Measurements from ENCODE around the gene TIMP4.

The TIMP4 gene

DNA sequence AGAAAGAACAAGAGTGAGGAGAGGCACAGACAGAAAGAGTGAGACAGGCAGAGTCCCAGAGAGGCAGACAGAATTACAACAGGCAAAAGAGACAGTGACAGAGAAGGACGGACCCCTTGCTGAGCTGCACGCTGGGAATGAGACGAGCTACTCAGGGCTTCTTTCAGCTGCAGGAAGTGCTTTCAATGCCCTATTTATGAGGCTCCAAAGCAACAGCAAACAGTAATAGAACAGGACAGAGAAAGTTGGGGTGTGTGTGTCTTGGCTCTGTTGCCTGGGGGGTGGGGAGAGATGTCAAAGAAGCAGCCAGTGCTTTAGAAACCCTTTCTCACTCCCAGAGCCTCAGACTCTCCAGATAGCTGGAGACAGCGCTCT, 502 bp upstream of the TIMP4 start:
- TF ChIP-seq ZFX (IDR thresholded peaks at IDR 0.05; ENCODE audit: borderline replicate concordance): no peak
- TF ChIP-seq, protein P1, sequence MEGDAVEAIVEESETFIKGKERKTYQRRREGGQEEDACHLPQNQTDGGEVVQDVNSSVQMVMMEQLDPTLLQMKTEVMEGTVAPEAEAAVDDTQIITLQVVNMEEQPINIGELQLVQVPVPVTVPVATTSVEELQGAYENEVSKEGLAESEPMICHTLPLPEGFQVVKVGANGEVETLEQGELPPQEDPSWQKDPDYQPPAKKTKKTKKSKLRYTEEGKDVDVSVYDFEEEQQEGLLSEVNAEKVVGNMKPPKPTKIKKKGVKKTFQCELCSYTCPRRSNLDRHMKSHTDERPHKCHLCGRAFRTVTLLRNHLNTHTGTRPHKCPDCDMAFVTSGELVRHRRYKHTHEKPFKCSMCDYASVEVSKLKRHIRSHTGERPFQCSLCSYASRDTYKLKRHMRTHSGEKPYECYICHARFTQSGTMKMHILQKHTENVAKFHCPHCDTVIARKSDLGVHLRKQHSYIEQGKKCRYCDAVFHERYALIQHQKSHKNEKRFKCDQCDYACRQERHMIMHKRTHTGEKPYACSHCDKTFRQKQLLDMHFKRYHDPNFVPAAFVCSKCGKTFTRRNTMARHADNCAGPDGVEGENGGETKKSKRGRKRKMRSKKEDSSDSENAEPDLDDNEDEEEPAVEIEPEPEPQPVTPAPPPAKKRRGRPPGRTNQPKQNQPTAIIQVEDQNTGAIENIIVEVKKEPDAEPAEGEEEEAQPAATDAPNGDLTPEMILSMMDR (IDR thresholded peaks at IDR 0.05): no peak
- no peak overlapping the region for H3K27ac ChIP-seq

DNA sequence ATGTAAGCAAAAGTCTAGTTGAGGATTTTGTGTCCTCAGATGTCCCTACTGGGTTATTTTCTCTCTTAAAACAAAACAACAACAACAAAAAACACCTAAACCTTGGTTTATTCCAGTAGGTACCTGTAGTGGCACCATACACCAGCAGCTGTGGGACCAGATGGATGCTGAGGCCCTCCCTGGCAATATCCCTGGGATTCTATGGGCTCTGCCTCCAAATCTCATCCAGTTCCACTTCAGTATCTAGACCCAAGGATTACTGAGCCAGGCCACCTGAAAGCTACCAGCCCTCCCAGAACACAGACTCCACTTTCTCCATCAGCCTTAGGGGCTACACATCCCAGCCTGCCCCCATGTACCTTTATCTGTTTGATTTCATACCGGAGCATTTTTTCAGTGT, 1.7 kb downstream of the TIMP4 start:
- no peak overlapping the region for H3K27ac ChIP-seq
- TF ChIP-seq, protein P1 (IDR thresholded peaks at IDR 0.05): no peak
- TF ChIP-seq ZFX (IDR thresholded peaks at IDR 0.05; ENCODE audit: borderline replicate concordance): no peak

DNA sequence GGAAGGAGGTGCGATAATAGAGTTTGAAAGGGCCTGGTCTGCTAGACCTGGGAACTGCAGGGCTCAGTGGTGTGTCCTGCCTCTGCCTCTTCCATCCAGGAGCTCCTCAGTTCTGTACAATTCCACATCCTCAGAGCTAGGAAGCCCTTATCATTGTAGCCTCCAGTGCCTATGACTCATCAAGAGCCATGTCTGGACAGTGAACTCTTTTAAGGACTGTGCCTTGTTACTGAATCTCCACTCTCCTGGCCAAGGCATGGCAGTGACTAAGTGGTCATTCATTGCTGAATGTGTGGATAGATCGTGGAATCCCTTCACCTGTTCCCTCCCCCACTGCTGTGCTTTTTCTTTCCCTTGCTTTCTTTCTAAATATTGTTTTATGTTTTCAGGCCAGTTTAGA, 2.9 kb downstream of the TIMP4 start:
- H3K27ac ChIP-seq: no peak overlapping the region
- no peak for TF ChIP-seq ZFX (IDR thresholded peaks at IDR 0.05; ENCODE audit: borderline replicate concordance)
- TF ChIP-seq, protein P1 (IDR thresholded peaks at IDR 0.05): no peak

DNA sequence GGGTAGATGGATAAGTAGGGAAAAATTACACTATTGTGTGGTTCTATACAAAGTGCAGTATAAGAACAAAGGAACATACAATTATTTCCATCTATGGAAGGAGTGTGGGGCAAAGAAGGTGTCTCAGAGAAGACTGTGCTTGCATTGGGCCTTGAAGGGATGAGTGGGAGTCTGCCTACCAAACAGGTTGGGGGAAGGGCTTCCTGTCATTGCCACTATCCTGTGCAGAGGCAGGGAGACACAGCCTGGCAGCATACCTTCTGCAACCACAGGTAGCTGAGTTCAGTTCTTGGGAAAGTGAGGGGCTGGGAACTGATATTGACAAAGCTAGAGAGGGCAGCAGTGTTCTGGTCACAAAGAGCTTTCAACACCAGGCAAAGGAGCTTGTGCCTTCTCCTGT, 3.4 kb downstream of the TIMP4 start:
- TF ChIP-seq, protein P1 (IDR thresholded peaks at IDR 0.05): no peak
- no peak for TF ChIP-seq ZFX (IDR thresholded peaks at IDR 0.05; ENCODE audit: borderline replicate concordance)
- H3K27ac ChIP-seq: no peak overlapping the region

DNA sequence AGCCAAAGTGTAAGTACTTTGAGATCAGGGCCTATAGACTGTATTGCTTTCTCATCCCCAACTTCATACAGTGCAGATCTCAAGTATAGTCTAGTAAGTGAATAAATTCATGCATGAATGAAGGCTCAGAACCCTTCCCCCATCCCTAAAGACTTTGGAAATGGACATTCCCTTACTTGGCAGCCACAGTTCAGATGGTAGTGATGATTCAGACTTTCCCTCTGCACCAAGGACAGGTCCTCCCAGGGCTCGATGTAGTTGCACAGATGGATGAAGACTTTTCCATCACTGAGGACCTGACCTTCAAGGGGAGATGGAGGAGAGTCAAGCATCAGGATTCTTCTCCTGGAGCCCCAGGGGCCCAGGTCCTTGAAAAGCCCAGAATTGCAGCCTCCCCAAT, 4.6 kb downstream of the TIMP4 start:
- TF ChIP-seq, protein P1 (IDR thresholded peaks at IDR 0.05): no peak
- no peak for TF ChIP-seq ZFX (IDR thresholded peaks at IDR 0.05; ENCODE audit: borderline replicate concordance)
- H3K27ac ChIP-seq: no peak overlapping the region

DNA sequence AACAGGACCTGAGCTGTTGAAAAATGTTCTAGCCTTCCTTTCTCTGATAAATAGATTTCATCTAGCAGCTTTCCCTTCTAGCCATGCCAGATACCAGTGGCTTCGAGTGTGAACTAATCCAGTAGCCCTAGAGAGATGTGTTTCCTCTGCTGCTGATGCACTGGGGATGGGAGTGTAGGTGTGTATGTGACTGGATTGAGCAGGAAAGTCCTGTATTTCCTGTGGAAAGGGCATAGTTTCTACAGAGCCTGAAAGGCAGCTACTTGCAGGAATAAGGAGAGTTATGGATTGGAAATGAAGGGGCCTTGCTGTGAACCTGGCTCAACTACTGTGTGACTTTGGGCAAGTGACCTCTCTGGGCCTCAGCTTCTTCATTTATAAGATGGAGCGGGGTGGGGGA, 8.6 kb downstream of the TIMP4 start:
- H3K27ac ChIP-seq: no peak overlapping the region
- TF ChIP-seq ZFX (IDR thresholded peaks at IDR 0.05; ENCODE audit: borderline replicate concordance): no peak
- TF ChIP-seq, protein P1 (IDR thresholded peaks at IDR 0.05): no peak

DNA sequence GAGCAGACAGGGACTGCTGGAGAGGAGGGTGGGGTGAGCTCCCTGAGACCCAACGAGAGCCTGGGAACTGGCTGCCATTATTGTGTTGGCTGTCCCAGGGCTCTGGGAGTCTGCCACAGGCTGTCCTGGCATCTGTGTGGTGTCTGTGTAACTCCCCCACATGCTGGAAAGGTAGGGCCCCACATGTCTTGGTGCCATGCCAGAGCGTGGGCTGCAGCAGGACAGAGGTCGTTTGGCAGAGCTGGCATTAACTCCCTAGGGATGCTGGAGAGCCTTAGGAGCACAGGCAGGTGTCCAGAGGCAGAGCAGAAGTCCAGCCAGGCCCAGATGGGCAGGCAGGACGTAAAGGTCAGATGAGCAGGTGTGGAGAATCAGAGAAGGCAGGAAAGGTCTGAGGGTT, 9.7 kb downstream of the TIMP4 start:
- TF ChIP-seq, protein P1 (IDR thresholded peaks at IDR 0.05): no peak
- no peak for TF ChIP-seq ZFX (IDR thresholded peaks at IDR 0.05; ENCODE audit: borderline replicate concordance)
- H3K27ac ChIP-seq: no peak overlapping the region

Measured in 22Rv1 (cell line).